GM23338 (cell line): ENCODE measurements around the gene PXK.

Experiments
- CREB1 ChIP-seq: fragments of 250-450 bp; sonication (Bioruptor Pico); IDR thresholded peaks from 2 replicates; pipeline ENCODE4 v1.5.0; 2020; ENCODE audit warnings: low read depth, mild to moderate bottlenecking, moderate library complexity
- EZH2 ChIP-seq: fragments of 200-600 bp; sonication (generic); IDR thresholded peaks from one replicate; pipeline ENCODE4 v1.8.0; 2017; ENCODE audit warnings: antibody characterized with exemption, mild to moderate bottlenecking, low read depth; ENCODE audit not compliant: unreplicated experiment
- EZH2phosphoT487 ChIP-seq: fragments of 200-600 bp; sonication (generic); IDR thresholded peaks from one replicate; pipeline ENCODE4 v1.8.1; 2018; ENCODE audit warnings: antibody characterized with exemption; ENCODE audit not compliant: unreplicated experiment
- JUNB ChIP-seq: IDR thresholded peaks from one replicate; pipeline ENCODE4 v1.6.1; 2016; ENCODE audit warnings: antibody characterized with exemption; ENCODE audit not compliant: unreplicated experiment
- NANOG ChIP-seq: IDR thresholded peaks from 2 replicates; pipeline ENCODE4 v1.6.1; 2016; ENCODE audit warnings: antibody characterized with exemption, borderline replicate concordance
- POLR2AphosphoS5 ChIP-seq: IDR thresholded peaks from 2 replicates; pipeline ENCODE4 v1.6.1; 2016; ENCODE audit warnings: antibody characterized with exemption, low read depth
- STAT1 ChIP-seq: IDR thresholded peaks from one replicate; pipeline ENCODE4 v1.6.1; 2016; ENCODE audit warnings: antibody characterized with exemption; ENCODE audit not compliant: unreplicated experiment
- ZNF114 ChIP-seq: fragments of 250-450 bp; sonication (Bioruptor Pico); IDR thresholded peaks from 2 replicates; pipeline ENCODE4 v1.5.0; 2020; ENCODE audit warnings: mild to moderate bottlenecking, moderate library complexity
- ZNF331 ChIP-seq: fragments of 250-450 bp; sonication (Bioruptor Pico); IDR thresholded peaks from 2 replicates; pipeline ENCODE4 v1.5.0; 2020; ENCODE audit warnings: low read depth, mild to moderate bottlenecking, moderate library complexity
- TF ChIP-seq, protein P1 (sequence below), 2 experiments: fragments of 200-600 bp in 1 of 2; sonication (generic) in 1 of 2; conservative IDR thresholded peaks; 2 replicates each; pipeline versions ENCODE4 v1.5.1 to v1.6.1; 2016 to 2017; ENCODE audit warnings: antibody characterized with exemption in 2 of 2, low read depth in 2 of 2, mild to moderate bottlenecking in 2 of 2, moderate library complexity in 1 of 2
- TF ChIP-seq, protein P2 (sequence below): IDR thresholded peaks from one replicate; pipeline ENCODE4 v1.6.1; 2018; ENCODE audit warnings: antibody characterized with exemption; ENCODE audit not compliant: unreplicated experiment
- TF ChIP-seq, protein P3 (sequence below): fragments of 250-450 bp; sonication (Bioruptor Pico); IDR thresholded peaks from 2 replicates; pipeline ENCODE4 v1.5.0; 2020; ENCODE audit warnings: mild to moderate bottlenecking, moderate library complexity

DNA sequence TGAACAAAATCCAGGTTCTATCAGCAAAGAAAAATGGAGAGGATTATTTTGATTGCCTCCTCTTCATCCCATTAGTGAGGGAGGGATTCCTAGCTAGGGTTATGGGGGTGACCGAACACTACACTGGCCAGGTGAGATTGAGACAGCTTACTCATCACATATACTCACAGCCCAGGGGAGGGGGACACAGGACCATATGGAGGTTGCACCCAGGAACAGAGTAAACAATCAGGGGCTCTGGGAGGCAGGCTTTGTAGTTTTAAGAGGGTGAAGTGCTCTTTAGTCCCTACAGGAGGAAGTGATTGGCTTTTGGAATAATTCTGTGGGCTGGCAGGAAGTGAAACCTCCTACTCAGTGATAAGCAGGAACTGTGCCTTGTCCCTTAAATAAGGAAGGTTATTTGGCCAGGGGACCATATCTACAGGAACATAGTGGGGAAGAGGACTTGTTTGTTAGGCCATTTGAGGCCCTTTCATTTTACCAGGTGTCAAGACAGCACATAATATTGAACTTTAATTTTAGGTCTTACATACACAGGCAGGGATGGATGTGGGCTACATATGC, 141.7 kb downstream of the PXK start:
- TF ChIP-seq, protein P1, sequence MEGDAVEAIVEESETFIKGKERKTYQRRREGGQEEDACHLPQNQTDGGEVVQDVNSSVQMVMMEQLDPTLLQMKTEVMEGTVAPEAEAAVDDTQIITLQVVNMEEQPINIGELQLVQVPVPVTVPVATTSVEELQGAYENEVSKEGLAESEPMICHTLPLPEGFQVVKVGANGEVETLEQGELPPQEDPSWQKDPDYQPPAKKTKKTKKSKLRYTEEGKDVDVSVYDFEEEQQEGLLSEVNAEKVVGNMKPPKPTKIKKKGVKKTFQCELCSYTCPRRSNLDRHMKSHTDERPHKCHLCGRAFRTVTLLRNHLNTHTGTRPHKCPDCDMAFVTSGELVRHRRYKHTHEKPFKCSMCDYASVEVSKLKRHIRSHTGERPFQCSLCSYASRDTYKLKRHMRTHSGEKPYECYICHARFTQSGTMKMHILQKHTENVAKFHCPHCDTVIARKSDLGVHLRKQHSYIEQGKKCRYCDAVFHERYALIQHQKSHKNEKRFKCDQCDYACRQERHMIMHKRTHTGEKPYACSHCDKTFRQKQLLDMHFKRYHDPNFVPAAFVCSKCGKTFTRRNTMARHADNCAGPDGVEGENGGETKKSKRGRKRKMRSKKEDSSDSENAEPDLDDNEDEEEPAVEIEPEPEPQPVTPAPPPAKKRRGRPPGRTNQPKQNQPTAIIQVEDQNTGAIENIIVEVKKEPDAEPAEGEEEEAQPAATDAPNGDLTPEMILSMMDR (conservative IDR thresholded peaks at IDR 0.05; ENCODE audit: low read depth in 2 of 2) = no peak
- TF ChIP-seq EZH2 (no peak), NANOG (no peak), POLR2AphosphoS5 (no peak), ZNF331 (CRISPR knock-in tag) (no peak), JUNB (no peak), EZH2phosphoT487 (no peak), STAT1 (no peak), ZNF114 (CRISPR knock-in tag) (no peak), CREB1 (CRISPR knock-in tag) (no peak)
- TF ChIP-seq, protein P2, sequence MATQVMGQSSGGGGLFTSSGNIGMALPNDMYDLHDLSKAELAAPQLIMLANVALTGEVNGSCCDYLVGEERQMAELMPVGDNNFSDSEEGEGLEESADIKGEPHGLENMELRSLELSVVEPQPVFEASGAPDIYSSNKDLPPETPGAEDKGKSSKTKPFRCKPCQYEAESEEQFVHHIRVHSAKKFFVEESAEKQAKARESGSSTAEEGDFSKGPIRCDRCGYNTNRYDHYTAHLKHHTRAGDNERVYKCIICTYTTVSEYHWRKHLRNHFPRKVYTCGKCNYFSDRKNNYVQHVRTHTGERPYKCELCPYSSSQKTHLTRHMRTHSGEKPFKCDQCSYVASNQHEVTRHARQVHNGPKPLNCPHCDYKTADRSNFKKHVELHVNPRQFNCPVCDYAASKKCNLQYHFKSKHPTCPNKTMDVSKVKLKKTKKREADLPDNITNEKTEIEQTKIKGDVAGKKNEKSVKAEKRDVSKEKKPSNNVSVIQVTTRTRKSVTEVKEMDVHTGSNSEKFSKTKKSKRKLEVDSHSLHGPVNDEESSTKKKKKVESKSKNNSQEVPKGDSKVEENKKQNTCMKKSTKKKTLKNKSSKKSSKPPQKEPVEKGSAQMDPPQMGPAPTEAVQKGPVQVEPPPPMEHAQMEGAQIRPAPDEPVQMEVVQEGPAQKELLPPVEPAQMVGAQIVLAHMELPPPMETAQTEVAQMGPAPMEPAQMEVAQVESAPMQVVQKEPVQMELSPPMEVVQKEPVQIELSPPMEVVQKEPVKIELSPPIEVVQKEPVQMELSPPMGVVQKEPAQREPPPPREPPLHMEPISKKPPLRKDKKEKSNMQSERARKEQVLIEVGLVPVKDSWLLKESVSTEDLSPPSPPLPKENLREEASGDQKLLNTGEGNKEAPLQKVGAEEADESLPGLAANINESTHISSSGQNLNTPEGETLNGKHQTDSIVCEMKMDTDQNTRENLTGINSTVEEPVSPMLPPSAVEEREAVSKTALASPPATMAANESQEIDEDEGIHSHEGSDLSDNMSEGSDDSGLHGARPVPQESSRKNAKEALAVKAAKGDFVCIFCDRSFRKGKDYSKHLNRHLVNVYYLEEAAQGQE = no peak
- TF ChIP-seq, protein P3, sequence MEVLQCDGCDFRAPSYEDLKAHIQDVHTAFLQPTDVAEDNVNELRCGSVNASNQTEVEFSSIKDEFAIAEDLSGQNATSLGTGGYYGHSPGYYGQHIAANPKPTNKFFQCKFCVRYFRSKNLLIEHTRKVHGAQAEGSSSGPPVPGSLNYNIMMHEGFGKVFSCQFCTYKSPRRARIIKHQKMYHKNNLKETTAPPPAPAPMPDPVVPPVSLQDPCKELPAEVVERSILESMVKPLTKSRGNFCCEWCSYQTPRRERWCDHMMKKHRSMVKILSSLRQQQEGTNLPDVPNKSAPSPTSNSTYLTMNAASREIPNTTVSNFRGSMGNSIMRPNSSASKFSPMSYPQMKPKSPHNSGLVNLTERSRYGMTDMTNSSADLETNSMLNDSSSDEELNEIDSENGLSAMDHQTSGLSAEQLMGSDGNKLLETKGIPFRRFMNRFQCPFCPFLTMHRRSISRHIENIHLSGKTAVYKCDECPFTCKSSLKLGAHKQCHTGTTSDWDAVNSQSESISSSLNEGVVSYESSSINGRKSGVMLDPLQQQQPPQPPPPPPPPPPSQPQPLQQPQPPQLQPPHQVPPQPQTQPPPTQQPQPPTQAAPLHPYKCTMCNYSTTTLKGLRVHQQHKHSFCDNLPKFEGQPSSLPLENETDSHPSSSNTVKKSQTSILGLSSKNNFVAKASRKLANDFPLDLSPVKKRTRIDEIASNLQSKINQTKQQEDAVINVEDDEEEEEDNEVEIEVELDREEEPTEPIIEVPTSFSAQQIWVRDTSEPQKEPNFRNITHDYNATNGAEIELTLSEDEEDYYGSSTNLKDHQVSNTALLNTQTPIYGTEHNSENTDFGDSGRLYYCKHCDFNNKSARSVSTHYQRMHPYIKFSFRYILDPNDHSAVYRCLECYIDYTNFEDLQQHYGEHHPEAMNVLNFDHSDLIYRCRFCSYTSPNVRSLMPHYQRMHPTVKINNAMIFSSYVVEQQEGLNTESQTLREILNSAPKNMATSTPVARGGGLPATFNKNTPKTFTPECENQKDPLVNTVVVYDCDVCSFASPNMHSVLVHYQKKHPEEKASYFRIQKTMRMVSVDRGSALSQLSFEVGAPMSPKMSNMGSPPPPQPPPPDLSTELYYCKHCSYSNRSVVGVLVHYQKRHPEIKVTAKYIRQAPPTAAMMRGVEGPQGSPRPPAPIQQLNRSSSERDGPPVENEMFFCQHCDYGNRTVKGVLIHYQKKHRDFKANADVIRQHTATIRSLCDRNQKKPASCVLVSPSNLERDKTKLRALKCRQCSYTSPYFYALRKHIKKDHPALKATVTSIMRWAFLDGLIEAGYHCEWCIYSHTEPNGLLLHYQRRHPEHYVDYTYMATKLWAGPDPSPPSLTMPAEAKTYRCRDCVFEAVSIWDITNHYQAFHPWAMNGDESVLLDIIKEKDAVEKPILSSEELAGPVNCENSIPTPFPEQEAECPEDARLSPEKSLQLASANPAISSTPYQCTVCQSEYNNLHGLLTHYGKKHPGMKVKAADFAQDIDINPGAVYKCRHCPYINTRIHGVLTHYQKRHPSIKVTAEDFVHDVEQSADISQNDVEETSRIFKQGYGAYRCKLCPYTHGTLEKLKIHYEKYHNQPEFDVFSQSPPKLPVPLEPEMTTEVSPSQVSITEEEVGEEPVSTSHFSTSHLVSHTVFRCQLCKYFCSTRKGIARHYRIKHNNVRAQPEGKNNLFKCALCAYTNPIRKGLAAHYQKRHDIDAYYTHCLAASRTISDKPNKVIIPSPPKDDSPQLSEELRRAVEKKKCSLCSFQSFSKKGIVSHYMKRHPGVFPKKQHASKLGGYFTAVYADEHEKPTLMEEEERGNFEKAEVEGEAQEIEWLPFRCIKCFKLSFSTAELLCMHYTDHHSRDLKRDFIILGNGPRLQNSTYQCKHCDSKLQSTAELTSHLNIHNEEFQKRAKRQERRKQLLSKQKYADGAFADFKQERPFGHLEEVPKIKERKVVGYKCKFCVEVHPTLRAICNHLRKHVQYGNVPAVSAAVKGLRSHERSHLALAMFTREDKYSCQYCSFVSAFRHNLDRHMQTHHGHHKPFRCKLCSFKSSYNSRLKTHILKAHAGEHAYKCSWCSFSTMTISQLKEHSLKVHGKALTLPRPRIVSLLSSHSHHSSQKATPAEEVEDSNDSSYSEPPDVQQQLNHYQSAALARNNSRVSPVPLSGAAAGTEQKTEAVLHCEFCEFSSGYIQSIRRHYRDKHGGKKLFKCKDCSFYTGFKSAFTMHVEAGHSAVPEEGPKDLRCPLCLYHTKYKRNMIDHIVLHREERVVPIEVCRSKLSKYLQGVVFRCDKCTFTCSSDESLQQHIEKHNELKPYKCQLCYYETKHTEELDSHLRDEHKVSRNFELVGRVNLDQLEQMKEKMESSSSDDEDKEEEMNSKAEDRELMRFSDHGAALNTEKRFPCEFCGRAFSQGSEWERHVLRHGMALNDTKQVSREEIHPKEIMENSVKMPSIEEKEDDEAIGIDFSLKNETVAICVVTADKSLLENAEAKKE (CRISPR knock-in tag) = no peak
